Right lobe of liver (tissue), 4 donors: ENCODE measurements around the gene YPEL3.

Experiments used
- CTCF ChIP-seq, 4 donors: fragments of 200-600 bp in 3 of 4; fragments of 450-650 bp in 1 of 4; IDR thresholded peaks; one replicate each; pipeline versions ENCODE4 v1.5.1 to v1.8.0; 2016 to 2022; ENCODE audit warnings: antibody characterized with exemption in 4 of 4, mild to moderate bottlenecking in 2 of 4
- POLR2A ChIP-seq: fragments of 450-650 bp; IDR thresholded peaks from one replicate; pipeline ENCODE4 v1.6.1; 2017; ENCODE audit warnings: antibody characterized with exemption, mild to moderate bottlenecking
- donor health status: DM: no; HTN: no; CAD: no.
- donor health status: DM: no; HTN: no; CAD: no.
- donor health status: DM: no; HTN: yes; CAD: no.

- TF ChIP-seq CTCF (IDR thresholded peaks at IDR 0.05) (peak in 1 of 4 donors; percentile 18), POLR2A (peak; percentile 97)
These were observed 30.7 kb downstream of the YPEL3 start, which contains the start of gene ALDOA for GRCh38 chr16:30065102-30065942.
